ENCODE results near the gene ZNF827.

Gene ZNF827

GRCh38 chr4:145719752-145720624 is 218.6 kb downstream of the ZNF827 start:
- H3K27me3 ChIP-seq (ENCODE audit: low read length) = no peaks in the 10 kb centered on the region
- no peak for TF ChIP-seq CTCF (IDR thresholded peaks at IDR 0.05; ENCODE audit: insufficient read depth, low read length, poor library complexity, severe bottlenecking)
- TF ChIP-seq EZH2phosphoT487 (conservative IDR thresholded peaks at IDR 0.05; ENCODE audit: low read length) = no peak
- H3F3A ChIP-seq (ENCODE audit: insufficient read depth) = no peaks in the 10 kb centered on the region
- H3K27ac ChIP-seq (ENCODE audit: low read depth, low read length) = no peak overlapping the region
- no peaks in the 10 kb centered on the region for H4K20me1 ChIP-seq (ENCODE audit: low read depth, low read length)
- no peak overlapping the region for H3K4me2 ChIP-seq (ENCODE audit: low read depth, low read length, poor library complexity, severe bottlenecking)
- no peaks in the 10 kb centered on the region for H3K79me2 ChIP-seq (ENCODE audit: insufficient read depth, low read length)
- H3K9ac ChIP-seq (ENCODE audit: low read length) = no peak overlapping the region
- H3K9me3 ChIP-seq (ENCODE audit: insufficient read depth, low read length) = no peaks in the 10 kb centered on the region
- H3K4me3 ChIP-seq (ENCODE audit: insufficient read depth, low read length, poor library complexity, severe bottlenecking) = no peak overlapping the region
- H3K9me2 ChIP-seq (replicated peaks; ENCODE audit: insufficient read depth, low read length) = no peaks in the 10 kb centered on the region
- no peak overlapping the region for H2AFZ ChIP-seq (ENCODE audit: low read depth, low read length, severe bottlenecking)
- H3K36me3 ChIP-seq (ENCODE audit: low read length) = no peaks in the 10 kb centered on the region

GRCh38 chr4:145716661-145717200 is 221.9 kb downstream of the ZNF827 start:
- TF ChIP-seq EZH2phosphoT487 (conservative IDR thresholded peaks at IDR 0.05; ENCODE audit: low read length) (no peak), CTCF (IDR thresholded peaks at IDR 0.05; ENCODE audit: insufficient read depth, low read length, poor library complexity, severe bottlenecking) (no peak)
- H3K9ac ChIP-seq (ENCODE audit: low read length) = no peak overlapping the region
- H3K36me3 ChIP-seq (ENCODE audit: low read length) = no peaks in the 10 kb centered on the region
- H3K79me2 ChIP-seq (ENCODE audit: insufficient read depth, low read length) = no peaks in the 10 kb centered on the region
- H4K20me1 ChIP-seq (ENCODE audit: low read depth, low read length) = no peaks in the 10 kb centered on the region
- H3K27me3 ChIP-seq (ENCODE audit: low read length) = no peaks in the 10 kb centered on the region
- H3K9me2 ChIP-seq (replicated peaks; ENCODE audit: insufficient read depth, low read length) = no peaks in the 10 kb centered on the region
- no peak overlapping the region for H2AFZ ChIP-seq (ENCODE audit: low read depth, low read length, severe bottlenecking)
- H3F3A ChIP-seq (ENCODE audit: insufficient read depth) = no peaks in the 10 kb centered on the region
- H3K9me3 ChIP-seq (ENCODE audit: insufficient read depth, low read length) = no peaks in the 10 kb centered on the region
- H3K27ac ChIP-seq (ENCODE audit: low read depth, low read length) = no peak overlapping the region
- no peak overlapping the region for H3K4me2 ChIP-seq (ENCODE audit: low read depth, low read length, poor library complexity, severe bottlenecking)
- no peak overlapping the region for H3K4me3 ChIP-seq (ENCODE audit: insufficient read depth, low read length, poor library complexity, severe bottlenecking)

GRCh38 chr4:145716200-145716599 is 222.4 kb downstream of the ZNF827 start:
- Histone ChIP-seq H3K9me2 (replicated peaks; ENCODE audit: insufficient read depth, low read length) (no peaks in the 10 kb centered on the region), H3F3A (ENCODE audit: insufficient read depth) (no peaks in the 10 kb centered on the region), H3K36me3 (ENCODE audit: low read length) (no peaks in the 10 kb centered on the region), H3K79me2 (ENCODE audit: insufficient read depth, low read length) (no peaks in the 10 kb centered on the region), H3K27ac (ENCODE audit: low read depth, low read length) (no peak overlapping the region), H3K9me3 (ENCODE audit: insufficient read depth, low read length) (no peaks in the 10 kb centered on the region), H2AFZ (ENCODE audit: low read depth, low read length, severe bottlenecking) (no peak overlapping the region), H3K4me3 (ENCODE audit: insufficient read depth, low read length, poor library complexity, severe bottlenecking) (no peak overlapping the region), H4K20me1 (ENCODE audit: low read depth, low read length) (no peaks in the 10 kb centered on the region), H3K27me3 (ENCODE audit: low read length) (no peaks in the 10 kb centered on the region), H3K9ac (ENCODE audit: low read length) (no peak overlapping the region), H3K4me2 (ENCODE audit: low read depth, low read length, poor library complexity, severe bottlenecking) (no peak overlapping the region)
- TF ChIP-seq EZH2phosphoT487 (conservative IDR thresholded peaks at IDR 0.05; ENCODE audit: low read length) = no peak
- TF ChIP-seq CTCF (IDR thresholded peaks at IDR 0.05; ENCODE audit: insufficient read depth, low read length, poor library complexity, severe bottlenecking) = no peak
